Stimulated activated CD4-positive, alpha-beta T cell treated with anti-CD3 and anti-CD28 coated beads, TNF-alpha, amount 100 ng/mL, for 24 hours (primary cell): ENCODE results near the gene TTC12.

Experiments
- DNase-seq, 3 experiments: peaks; one replicate each; pipeline ENCODE4 v3.0.0-alpha.2; 2020; ENCODE audit warnings: low read depth in 3 of 3

Gene TTC12

DNA sequence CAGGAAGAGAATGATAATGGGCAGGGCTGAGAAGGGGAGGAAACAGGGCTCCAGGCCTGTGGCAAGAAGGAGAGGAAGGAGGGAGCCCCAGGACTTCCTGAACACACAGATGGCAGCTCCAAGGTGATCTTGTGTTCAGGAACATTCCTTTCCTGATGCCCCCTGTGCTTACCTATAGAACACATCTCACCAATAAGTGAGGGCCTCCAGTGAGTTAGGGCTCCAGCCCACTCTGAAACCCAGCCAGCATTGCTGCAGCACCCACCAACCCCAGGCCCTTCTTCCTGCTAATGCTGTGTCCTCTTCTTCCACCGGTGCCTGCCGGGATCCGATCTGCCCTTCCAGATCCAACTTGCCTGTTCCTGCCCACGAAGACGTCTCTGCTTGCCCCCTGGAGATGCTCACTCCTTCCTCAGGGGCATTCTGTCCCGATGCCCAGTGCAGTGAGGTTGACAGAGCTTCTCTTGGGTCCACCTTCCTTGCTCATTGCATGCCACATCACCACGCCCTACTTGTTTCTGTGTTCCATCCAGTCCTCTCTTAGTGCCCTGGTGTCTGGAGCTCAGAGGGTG lies 90.6 kb downstream of the TTC12 start:
- DNase-seq, result no peak

- no peak for DNase-seq
These were observed 91.5 kb downstream of the TTC12 start for GRCh38 chr11:113405724-113406478.

DNA sequence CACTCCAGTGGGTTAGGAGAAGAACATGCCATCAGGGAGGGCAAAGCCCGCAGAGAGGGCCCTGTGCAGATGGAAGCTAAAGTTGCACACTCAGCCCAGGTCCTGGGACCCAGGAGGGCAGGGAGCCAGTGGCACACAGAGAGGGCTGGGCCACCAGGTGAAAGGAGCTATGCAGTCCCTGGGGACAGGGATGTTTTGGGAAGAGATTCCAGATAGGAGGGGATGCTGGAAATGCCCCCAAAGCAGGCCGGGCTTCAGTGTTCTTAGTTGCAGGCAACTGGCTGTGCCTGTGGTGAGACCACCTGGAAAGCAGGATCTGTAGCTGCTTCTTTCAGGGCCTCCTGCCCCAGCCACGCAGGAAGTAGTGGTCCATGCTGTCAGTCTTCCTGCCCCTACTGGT lies 92.8 kb downstream of the TTC12 start:
- no peak for DNase-seq

DNA sequence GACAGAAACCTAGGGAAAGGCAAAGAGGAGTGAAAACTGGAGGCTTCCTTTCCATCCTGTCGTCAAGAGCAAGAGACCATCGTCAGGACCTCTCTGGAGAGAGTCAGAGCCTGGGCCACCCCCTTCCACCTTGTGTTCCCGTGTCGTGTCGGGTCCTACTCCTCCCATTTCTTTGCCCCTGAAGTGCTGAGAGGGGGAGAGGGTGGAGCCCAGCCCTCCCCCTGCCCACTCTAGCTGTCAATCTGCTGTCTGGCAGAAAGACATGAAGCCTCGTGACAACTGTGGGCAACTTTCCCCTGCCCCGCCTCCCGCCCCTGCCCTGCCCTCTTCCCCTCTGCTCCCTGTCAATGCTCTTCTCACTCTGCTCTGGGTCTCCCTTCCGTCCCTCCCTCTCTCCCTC lies 93.8 kb downstream of the TTC12 start:
- DNase-seq, result no peak

DNA sequence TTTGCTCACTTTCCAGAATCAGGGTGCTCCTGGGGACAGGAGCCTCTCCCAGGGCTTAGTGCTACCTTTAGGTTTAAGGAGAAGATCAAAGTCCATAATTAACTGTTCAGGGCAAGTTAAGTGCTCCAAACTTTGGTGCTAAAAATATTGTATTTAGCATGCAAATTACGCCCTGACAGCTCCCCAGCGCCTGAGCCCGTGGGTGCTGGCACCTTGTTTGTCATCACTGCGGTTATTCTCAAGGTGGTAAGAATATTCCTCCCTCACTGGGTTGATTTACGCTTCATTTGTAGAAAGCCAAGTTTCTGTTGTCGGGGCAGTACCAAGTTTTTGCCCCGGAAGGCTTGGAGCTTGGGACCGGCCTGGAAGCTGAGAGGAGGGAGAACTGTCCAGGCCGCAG lies 94.5 kb downstream of the TTC12 start:
- no peak for DNase-seq

DNA sequence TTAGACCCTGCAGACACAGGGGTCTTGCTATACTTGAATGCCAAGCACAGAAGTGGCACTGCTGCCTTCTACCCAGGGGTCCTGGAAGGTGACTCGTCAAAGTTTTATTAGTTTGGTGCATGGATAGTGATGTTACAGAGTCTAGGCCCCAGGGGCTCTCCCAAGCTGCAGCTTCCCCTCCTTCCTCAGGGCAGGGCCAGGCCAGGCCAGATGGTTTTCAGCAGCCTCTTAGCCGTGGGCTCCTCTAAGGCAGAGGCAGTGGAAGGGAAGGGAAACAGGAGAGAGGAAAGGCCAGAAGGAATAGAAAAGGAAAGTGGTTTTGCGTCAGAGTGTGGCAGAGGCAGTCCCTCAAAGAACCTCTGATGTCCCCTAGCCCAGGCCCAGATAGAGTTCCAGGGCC lies 95.1 kb downstream of the TTC12 start:
- no peak for DNase-seq

DNA sequence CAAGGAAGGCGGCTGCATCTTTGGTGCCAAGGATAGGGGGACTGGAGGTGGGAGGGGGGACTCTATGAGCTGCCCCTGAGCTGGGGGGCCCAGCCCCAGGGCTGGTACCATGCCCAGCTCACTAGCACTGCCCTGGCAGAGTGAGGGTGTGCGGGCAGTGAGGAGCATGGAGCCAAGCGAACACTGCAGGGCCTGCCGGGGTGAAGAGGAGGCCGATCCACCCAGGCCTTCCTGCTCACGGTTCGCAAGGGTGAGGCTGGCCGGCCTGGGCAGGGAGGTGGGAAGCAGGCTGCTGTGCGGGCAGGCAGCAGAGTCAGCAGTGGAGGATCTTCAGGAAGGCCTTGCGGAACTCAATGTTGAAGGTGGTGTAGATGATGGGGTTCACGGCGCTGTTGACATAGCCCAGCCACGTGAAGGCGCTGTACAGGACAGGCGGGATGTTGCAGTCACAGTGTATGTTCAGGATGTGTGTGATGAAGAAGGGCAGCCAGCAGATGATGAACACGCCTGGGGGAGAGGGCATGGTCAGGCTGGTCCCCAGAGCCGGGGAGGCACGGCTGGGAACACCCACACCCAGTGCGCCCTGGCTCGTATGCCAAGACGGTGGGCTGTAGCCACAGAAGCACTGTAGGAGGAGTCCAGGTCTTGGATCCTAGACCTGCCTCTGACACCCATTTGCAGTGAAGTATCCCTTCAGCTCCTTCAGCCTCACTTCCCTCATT lies 96.2 kb downstream of the TTC12 start:
- DNase-seq, result no peak

- no peak for DNase-seq
These were observed 97.2 kb downstream of the TTC12 start for GRCh38 chr11:113411536-113411935.

- DNase-seq, result no peak
These were observed 98.3 kb downstream of the TTC12 start for GRCh38 chr11:113412675-113413074.

DNA sequence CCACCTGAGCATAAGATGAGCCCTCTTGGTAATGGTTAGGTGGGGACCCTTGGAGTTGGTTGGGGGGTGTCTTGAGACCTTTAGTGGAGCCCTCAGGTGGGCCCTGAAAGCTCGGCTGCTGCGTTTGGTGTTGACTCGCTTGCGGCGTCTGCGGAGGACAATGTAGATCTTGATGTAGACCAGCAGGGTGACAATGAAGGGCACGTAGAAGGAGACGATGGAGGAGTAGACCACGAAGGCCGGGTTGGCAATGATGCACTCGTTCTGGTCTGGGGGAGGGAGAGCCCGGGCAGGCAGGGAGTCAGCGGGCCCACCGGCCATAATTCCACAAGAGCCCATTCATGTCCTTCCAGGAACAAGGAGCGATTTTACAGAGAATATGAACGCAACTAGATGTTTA lies 101.0 kb downstream of the TTC12 start:
- DNase-seq, result no peak
